Cerebellar cortex (tissue), 1 donor: Measurements from ENCODE around the gene MMP17.
A peak's percentile ranks its signal among the peaks of the same experiment; 100 is the strongest.
"Not testable (repeated sequence)": the region's sequence is repeated elsewhere in the genome, so short reads cannot be mapped to it uniquely, and the experiment has no call there.

Experiments used
- DNase-seq: peaks from one replicate; pipeline ENCODE4 v3.0.0-alpha.2; 2015; ENCODE audit warnings: low spot score

The MMP17 gene

GRCh38 chr12:131865180-131865875, 37.1 kb downstream of the MMP17 start:
- no peak for DNase-seq

DNA sequence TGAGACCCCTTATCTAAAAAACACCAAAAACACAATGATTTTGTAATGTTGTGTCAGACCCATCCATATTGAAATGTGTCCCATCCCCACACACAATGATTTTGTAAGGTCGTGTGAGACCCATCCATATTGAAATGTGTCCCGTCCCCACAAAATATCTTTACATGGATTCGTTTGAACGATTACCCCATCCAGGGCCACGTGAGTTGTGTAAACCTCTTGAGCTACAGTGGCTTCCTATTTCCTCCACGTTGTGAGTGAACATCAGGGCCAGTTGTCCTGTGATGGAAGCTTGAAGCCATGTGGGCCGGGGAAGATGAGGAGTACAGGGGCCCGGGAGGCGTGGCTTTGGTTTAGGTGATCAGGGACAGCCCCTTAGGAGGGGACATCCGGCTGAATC, 39.3 kb downstream of the MMP17 start:
- no peak for DNase-seq

- DNase-seq = no peak
Measured at GRCh38 chr12:131867891-131868675, 39.9 kb downstream of the MMP17 start.

DNA sequence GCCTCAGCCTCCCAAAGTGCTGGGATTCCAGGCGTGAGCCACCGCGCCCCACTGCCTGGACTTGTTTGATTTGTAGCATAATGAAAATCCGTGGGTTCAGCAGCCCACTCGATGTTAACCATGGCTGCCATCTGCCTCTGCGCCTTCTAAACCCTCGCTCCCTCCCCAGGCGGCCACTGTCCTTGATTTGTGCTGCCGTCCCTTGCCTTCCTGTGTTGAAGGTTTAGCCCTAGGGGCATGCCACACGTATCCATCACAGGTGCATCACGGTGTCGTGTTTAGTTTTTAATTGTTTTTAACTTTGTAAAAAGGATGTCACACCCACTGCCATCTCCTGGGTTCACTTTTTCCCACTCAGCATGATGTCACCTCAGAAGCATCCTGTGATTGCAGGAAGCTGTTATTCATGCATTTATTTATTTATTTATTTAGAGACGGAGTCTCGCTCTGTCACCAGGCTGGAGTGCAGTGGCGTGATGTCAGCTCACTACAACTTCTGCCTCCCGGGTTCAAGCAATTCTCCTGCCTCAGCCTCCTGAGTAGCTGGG, 41.8 kb downstream of the MMP17 start:
- DNase-seq = no peak

- no peak for DNase-seq
Measured at GRCh38 chr12:131871677-131872076, 43.5 kb downstream of the MMP17 start.

DNA sequence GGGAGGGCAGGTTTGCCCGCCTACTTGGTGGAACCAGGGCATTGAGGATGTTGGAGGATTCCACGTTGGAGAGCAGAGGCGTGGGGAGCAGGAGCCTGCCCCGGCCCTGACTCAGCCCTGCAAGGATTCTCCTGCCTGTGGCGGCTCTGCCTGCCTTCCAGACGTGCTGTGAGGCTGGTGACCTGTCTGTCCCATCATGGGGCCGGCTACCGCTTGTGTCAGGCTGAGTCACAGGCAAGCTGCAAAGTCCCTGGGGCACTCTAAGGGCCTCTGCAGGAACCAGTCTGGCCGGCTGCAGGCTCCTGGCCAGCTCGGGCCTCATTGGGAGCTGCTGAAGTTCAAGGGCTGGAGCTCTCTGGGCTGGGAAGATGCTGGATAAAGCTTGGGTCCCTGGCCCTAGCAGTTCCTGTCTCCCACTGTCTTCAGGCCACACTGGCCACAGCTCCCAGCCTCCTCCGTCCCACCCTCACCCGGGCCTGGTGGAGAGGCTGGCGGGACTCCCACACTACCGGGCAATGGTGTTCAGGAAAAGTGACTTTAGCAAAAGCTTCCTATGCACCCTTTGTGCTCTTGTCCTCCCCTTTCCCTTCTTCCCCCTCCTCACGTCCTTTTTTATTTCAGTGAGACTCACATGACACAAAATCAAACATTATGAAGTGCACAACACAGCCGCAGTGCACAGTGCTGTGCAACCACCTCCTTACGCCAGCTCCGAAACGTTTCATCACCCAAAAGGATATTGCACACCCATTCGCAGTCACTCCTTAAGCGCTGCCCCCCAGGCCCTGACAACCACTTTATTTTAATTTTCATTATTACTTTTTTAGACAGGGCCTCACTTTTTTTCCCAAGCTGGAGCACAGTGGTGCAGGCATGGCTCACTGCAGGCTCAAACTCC, 44.2 kb downstream of the MMP17 start:
- DNase-seq = no peak

DNA sequence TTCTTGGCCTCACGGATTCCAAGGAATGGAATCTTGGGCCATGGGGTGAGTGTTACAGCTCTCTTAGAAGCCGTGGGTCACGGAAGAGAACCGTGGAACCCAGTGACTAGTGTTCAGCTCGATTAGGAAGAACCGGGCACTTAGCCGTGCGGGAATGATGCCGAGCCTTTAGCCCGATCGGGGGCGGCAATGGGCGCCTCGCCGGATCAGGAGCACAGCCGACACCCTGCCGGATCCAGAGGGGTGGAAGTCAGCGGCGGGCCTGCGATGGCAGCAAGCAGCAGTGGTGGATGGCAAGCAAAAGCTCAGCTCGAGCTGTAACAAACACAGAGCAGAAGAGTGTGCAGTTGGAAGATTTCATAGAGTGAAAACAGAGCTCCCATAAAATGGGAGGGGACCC, 45.1 kb downstream of the MMP17 start:
- DNase-seq = no peak

DNA sequence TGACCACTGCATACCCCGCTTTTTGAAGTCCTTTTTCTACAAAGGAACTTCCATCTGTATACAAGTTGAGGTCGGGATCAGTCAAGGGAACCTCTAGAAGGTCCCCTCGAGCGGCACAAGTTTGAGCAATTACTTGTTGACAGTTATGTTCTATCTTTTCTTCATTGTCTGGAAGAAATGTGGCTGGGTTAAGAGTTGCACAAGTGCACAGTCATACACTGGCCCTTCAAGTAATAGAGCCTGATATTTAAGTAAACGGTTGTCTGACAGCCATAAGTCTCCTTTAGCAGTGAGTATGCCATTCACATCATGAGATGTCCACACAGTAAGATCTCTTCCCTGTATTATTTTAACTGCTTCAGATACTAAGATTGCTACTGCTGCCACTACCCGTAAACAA, 46.8 kb downstream of the MMP17 start:
- not testable (repeated sequence) for DNase-seq

- DNase-seq = not testable (repeated sequence)
Measured at GRCh38 chr12:131877216-131877615, 49.0 kb downstream of the MMP17 start.

DNA sequence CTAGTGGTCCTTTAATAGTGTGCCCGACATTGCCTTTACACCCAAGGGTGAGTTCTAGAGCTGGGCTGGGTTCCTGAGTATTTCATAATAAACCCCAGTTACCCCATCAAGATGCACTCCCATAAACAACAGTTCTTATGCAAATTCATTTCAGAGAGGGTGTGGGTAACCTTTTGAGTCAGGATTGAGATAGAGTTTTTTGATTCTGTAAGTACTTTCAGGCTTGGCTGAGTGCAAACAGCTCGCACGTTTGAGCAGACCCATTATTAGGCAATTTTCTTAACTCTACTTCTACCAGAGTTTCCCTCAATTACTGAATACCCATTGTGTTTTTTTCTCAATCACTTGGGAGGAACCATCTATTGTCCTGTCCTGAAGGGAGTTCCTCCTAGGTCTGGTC, 50.2 kb downstream of the MMP17 start:
- not testable (repeated sequence) for DNase-seq

DNA sequence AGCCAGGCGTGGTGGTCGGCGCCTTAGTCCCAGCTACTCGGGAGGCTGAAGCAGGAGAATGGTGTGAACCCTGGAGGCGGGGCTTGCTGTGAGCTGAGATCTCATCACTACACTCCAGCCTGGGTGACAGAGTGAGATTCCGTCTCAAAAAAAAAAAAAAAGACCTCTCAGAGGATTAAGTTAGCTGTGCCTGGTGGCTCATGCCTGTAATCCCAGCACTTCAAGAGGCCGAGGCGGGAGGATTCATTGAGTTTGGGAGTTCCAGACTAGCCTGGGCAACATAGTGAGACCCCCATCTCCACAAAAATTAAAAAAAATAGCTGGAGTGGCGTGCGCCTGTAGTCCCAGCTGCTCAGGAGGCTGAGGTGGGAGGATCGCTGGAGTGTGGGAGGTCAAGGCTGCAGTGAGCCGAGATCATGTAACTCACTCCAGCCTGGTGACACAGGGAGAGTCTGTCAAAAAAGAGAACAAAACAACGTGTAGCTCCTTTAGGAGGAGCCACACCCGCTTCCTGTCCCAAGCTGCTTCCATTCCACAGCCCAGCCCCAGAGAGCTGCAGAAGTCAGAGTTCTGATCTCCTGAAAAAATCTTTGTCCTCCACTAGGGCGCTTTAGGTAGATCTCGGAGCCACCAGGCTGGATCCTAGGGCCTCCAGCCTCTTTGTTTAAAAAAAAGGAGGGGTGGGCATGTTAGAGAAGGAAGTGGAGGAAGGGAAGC, 54.8 kb downstream of the MMP17 start:
- no peak for DNase-seq

- no peak for DNase-seq
Measured at GRCh38 chr12:131883521-131883900, 55.3 kb downstream of the MMP17 start.

DNA sequence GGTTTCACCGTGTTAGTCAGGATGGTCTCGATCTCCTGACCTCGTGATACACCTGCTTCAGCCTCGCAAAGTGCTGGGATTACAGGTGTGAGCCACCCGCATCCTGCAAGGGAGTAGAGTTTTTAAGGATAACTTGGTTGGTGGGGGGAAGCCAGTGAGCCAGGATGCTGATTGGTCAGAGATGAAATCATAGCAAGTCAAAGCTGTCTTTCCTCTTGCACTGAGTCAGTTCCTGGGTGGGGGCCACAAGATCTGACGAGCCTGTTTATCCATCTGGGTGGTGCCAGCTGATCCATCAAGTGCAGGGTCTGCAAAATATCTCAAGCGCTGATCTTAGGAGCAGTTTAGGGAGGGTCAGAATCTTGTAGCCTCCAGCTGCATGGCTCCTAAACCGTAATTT, 56.9 kb downstream of the MMP17 start:
- not testable (repeated sequence) for DNase-seq

DNA sequence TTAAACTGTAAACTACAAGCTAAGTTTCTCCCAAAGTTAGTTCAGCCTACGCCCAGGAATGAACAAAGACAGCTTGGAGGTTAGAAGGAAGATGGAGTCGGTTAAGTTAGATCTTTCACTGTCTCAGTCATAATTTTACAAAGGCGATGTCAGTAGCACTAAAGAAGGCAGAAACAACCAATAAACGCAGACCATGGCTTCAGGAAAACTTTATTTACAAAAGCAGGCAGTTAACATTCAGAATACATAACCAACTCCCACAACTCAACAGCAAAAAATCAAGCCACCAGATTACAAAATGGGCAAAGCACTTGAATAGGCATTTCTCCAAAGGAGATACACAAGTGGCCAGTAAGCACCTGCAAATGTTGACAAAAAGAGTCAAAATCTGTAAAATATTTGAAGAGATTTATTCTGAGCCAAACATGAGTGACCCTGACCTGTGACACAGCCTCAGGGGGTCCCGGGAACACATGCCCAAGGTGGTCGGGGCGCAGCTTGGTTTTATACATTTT, 57.4 kb downstream of the MMP17 start:
- no peak for DNase-seq

- DNase-seq = not testable (repeated sequence)
Measured at GRCh38 chr12:131891722-131892121, 63.5 kb downstream of the MMP17 start.

DNA sequence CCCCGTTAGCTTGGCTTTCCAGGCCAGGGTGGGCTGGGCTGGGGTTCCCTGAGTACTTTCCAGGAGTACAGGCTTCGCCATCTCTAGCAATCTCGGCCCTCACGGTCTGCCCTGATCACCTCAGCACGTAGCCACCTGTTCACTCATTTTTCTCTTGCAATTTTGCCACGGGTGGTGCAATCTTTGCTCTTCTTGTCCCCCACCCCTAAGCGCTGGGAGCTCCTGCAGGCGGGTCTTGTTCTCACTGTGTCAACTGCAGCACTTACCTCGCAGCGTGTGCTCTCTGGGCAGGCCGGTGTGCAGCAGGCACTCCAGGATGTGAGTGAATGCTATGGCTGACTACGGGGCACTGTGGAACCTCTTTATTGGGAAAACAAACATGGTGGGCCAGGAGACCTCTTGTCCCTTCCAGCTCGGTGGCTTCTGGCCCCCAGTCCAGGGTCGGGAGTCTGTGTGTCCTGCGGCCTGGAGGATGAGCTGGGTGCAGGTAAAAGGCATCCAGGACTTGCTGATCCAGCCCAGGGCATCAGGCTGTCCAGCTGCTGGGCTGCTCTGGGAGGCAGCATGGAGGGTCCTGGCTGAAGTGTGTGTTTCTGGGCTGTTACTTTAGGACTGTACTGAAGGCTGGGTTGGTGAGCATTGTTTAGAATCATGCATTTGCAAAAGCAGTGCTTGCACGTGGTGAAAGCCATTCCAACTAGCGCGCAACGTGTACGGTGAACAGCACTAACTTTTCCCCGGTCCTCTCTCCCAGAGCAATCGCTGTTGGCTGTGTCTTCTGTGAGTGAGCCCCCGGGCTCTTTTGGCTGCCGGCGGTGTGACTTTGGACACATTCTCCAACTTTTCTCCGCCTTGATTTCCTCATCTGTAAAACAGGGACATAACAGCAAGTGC, 64.8 kb downstream of the MMP17 start:
- no peak for DNase-seq

DNA sequence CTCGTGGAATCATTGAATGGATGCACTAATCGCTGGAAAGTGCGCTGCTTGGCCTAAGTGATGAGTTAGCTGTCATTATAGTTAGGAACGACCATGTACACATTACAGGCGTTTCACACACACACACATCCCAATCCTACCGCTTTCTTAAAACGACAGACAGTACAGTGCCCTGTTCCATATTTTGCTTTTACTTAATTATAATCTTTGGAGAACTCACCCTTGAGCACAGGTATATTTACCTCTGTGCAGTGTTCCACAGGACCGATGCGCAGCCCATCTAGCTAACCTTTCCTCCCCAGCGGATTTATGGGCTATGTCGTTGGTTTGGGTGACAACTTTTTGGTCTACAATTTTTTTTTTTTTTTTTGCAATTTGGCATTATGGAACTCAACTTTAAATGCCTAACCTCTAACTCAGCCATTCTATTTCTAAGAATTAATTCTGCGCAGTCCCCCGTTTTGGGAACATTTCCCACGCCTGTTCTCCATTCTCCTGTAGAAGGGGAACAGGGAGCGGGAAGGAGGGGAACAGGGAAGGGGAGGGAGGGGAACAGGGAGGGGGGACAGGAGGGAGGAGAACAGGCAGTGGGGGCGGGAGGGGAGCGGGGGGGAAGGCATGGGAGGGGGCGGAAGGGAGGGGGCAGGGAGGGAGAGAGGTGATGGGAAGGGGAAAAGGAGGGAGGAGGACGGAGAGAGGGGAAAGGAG, 65.6 kb downstream of the MMP17 start:
- DNase-seq = no peak

- peak; percentile 86 for DNase-seq
Measured at GRCh38 chr12:131894313-131894860, 66.2 kb downstream of the MMP17 start, which contains the start of gene ULK1. ULK1 (plus strand) TSS chr12:131894622; CDS start chr12:131895002, 380 bp downstream.

- no peak for DNase-seq
Measured at GRCh38 chr12:131894981-131895639, 66.9 kb downstream of the MMP17 start.
